Measurements from ENCODE around the gene ATAD2B.
"Not testable (repeated sequence)": the region's sequence is repeated elsewhere in the genome, so short reads cannot be mapped to it uniquely, and the experiment has no call there.

The ATAD2B gene

GRCh38 chr2:23734416-23734815, 192.5 kb downstream of the ATAD2B start:
- no peak for DNase-seq

- DNase-seq: not testable (repeated sequence)
Measured at GRCh38 chr2:23723029-23723428, 203.9 kb downstream of the ATAD2B start.

- no peak for DNase-seq
Measured at GRCh38 chr2:23722255-23722654, 204.7 kb downstream of the ATAD2B start.

GRCh38 chr2:23721454-23721826, 205.5 kb downstream of the ATAD2B start:
- DNase-seq: no peak

- no peak for DNase-seq
Measured at GRCh38 chr2:23720705-23721453, 206.0 kb downstream of the ATAD2B start.

GRCh38 chr2:23719716-23720115, 207.2 kb downstream of the ATAD2B start:
- no peak for DNase-seq

- DNase-seq: no peak
Measured at GRCh38 chr2:23718931-23719700, 207.8 kb downstream of the ATAD2B start.

GRCh38 chr2:23713351-23713750, 213.6 kb downstream of the ATAD2B start:
- DNase-seq: no peak

GRCh38 chr2:23712756-23713151, 214.2 kb downstream of the ATAD2B start:
- DNase-seq: no peak

- DNase-seq: no peak
Measured at GRCh38 chr2:23711979-23712755, 214.8 kb downstream of the ATAD2B start.

GRCh38 chr2:23709311-23709710, 217.6 kb downstream of the ATAD2B start:
- DNase-seq: no peak

GRCh38 chr2:23708771-23709170, 218.2 kb downstream of the ATAD2B start:
- no peak for DNase-seq

- no peak for DNase-seq
Measured at GRCh38 chr2:23707096-23707495, 219.8 kb downstream of the ATAD2B start.

- DNase-seq: no peak
Measured at GRCh38 chr2:23706613-23707078, 220.3 kb downstream of the ATAD2B start.

- no peak for DNase-seq
Measured at GRCh38 chr2:23705771-23706612, 220.9 kb downstream of the ATAD2B start.

- no peak for DNase-seq
Measured at GRCh38 chr2:23703583-23704385, 223.1 kb downstream of the ATAD2B start.

GRCh38 chr2:23703037-23703582, 223.8 kb downstream of the ATAD2B start:
- no peak for DNase-seq

GRCh38 chr2:23700627-23701026, 226.3 kb downstream of the ATAD2B start:
- no peak for DNase-seq

- no peak for DNase-seq
Measured at GRCh38 chr2:23699580-23699925, 227.4 kb downstream of the ATAD2B start.

- no peak for DNase-seq
Measured at GRCh38 chr2:23698721-23699579, 228.0 kb downstream of the ATAD2B start.
